LNCAP (cell line): ENCODE measurements around the gene ZBTB44.

ENCODE experiments used
- CTCF ChIP-seq: fragments of 450-650 bp; IDR thresholded peaks from 2 replicates; pipeline ENCODE4 v1.5.1; 2017; ENCODE audit warnings: mild to moderate bottlenecking

Gene ZBTB44

GRCh38 chr11:130180896-130181294 lies 133.8 kb downstream of the ZBTB44 start:
- no peak for TF ChIP-seq CTCF

GRCh38 chr11:130180491-130180890 lies 134.2 kb downstream of the ZBTB44 start:
- TF ChIP-seq CTCF, result no peak

DNA sequence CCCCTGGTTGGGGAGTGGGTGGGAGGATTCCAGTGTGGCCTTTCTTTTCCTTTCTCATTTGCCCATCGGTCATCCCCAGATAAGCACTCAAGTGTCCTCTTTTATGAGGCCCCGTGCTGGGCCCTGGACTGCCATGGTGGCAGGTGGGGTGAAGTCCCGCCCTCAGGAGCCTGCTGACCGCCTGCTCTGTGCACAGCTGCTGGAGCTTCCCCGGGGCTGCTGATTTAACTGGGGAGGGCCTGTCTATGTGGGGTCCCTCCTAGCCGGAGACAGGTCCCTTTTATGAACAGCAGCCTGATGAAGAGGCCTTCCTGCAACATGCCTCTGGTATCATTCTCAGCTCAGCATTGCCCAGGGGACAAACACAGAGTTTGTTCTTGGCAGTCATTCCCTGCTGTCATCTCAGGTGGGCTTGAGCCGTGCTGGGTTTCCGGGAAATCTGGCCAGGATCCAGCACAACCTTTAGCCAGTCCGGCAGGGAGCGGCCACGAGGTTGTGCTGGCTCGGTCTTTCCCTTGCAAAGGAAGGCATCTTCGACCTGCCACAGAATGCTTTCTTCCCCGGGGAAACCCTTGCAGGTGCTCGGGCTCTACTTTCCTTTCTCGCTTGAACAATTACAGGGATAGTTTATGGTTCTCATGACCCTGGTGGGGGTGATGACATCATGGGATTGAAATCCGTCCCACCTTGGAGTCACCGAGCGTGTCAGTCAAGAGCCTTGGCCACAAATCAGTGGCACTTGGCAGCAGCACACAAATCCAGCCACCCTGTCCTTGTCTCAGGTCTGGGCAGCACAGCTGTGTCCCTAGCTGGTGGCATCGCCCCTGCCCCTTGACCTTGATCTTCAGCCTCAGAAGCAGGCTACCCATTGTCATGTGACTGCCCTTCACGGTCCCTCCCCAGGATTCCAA lies 135.1 kb downstream of the ZBTB44 start:
- no peak for TF ChIP-seq CTCF

DNA sequence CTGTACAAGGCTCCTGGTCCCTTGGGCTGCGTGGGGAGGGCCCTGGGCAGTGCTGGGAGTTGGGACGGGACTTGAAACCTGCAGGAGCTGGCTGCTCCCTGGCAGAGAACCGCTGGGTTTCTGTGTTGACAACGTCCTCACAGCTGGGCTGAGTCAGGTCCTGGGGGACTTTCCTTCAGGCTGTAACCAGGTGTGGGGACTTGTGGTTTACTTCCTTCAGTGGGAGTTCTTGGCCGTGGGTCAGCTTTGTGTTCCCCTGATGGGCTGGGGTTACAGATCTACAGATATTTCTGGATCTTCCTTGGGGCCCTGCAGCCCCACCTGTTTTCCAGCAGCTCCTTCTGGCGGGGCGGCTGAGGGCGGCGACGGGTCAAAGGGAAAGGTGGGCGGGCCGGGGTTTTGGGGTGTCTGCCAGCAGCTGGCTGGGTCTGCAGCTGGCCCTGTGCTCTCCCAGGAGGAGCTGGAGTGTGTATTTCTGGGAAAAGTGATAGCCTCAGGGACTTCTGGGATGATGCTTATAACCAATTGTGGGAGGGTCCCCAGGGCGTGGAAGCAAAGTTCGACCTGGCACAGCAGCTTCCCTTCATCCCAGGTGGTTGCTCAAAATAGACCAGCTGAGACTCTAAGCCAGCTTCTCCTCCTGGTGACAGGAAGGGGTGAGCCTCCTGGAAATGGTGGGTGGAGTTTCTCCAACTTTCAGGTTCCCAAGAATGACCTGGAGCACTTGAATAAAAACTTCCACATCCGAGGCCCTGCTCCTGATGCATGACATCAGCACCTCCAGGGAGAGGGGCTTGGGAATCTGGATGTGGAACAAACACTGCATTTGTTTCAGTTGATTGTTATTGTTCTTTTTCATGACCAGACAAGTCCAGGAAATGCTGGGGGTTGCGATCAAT lies 136.0 kb downstream of the ZBTB44 start:
- no peak for TF ChIP-seq CTCF

GRCh38 chr11:130177782-130178181 lies 136.9 kb downstream of the ZBTB44 start:
- no peak for TF ChIP-seq CTCF
